Uterus (tissue), 2 donors: ENCODE results near the gene THBS3.

Experiments used
- CTCF ChIP-seq, 4 experiments: fragments of 200-600 bp in 2 of 4; fragments of 450-650 bp in 2 of 4; sonication (generic) in 2 of 4; IDR thresholded peaks; one replicate each; pipeline ENCODE4 v1.5.1; 2016 to 2019; ENCODE audit warnings: antibody characterized with exemption in 4 of 4, mild to moderate bottlenecking in 2 of 4, moderate library complexity in 1 of 4
- POLR2A ChIP-seq, 2 donors: fragments of 450-650 bp; IDR thresholded peaks; one replicate each; pipeline ENCODE4 v1.6.1; 2016; ENCODE audit warnings: antibody characterized with exemption in 2 of 2, mild to moderate bottlenecking in 1 of 2, moderate library complexity in 1 of 2

GRCh38 chr1:155253797-155254196 is 46.1 kb upstream of the THBS3 start:
- no peak for TF ChIP-seq CTCF (IDR thresholded peaks at IDR 0.05)
- no peak for TF ChIP-seq POLR2A (IDR thresholded peaks at IDR 0.05)
